Astrocyte of the cerebellum (primary cell): ENCODE data around the gene THUMPD2.

Experiments used
- DNase-seq: peaks from one replicate; pipeline ENCODE4 v3.0.0-alpha.2; 2011; ENCODE audit warnings: low read depth
- H3K4me3 ChIP-seq: 2 replicates; pipeline ENCODE4 v1.5.1; 2011; ENCODE audit warnings: mild to moderate bottlenecking, low read depth, low read length, moderate library complexity
- in situ Hi-C: cut with HindIII; loops from 2 replicates; pipeline ENCODE4 v1.10.0; 2017; ENCODE audit warnings: low sequenced_read_pairs
- TF ChIP-seq, protein P1 (sequence below): IDR thresholded peaks from 2 replicates; pipeline ENCODE4 v1.5.1; 2012; ENCODE audit warnings: low read length, low read depth, moderate library complexity, mild to moderate bottlenecking; ENCODE audit errors: missing control alignments

The THUMPD2 gene

DNA sequence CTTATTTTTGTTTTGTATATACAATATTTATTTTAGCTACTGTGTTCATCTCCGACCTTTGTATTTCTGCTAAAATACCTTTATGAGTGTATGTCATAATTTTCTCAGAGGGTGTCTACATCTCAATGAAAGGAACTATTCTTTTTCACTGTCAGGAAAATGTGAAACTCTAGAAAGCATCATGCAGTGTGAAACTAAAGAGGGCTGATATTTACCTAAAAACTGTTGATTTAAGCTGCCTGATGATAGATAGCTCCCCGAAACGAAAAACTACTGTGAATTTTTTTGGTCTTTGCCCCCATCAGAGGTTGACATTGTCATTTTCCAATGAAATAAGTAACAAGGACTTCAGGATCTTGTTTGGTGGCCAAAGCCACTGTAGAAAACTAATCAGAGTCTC is 74.5 kb downstream of the THUMPD2 start:
- TF ChIP-seq, protein P1, sequence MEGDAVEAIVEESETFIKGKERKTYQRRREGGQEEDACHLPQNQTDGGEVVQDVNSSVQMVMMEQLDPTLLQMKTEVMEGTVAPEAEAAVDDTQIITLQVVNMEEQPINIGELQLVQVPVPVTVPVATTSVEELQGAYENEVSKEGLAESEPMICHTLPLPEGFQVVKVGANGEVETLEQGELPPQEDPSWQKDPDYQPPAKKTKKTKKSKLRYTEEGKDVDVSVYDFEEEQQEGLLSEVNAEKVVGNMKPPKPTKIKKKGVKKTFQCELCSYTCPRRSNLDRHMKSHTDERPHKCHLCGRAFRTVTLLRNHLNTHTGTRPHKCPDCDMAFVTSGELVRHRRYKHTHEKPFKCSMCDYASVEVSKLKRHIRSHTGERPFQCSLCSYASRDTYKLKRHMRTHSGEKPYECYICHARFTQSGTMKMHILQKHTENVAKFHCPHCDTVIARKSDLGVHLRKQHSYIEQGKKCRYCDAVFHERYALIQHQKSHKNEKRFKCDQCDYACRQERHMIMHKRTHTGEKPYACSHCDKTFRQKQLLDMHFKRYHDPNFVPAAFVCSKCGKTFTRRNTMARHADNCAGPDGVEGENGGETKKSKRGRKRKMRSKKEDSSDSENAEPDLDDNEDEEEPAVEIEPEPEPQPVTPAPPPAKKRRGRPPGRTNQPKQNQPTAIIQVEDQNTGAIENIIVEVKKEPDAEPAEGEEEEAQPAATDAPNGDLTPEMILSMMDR, result no peak
- no peak for DNase-seq
- in situ Hi-C loops, result no loop called here
- H3K4me3 ChIP-seq, result no peak overlapping the region

DNA sequence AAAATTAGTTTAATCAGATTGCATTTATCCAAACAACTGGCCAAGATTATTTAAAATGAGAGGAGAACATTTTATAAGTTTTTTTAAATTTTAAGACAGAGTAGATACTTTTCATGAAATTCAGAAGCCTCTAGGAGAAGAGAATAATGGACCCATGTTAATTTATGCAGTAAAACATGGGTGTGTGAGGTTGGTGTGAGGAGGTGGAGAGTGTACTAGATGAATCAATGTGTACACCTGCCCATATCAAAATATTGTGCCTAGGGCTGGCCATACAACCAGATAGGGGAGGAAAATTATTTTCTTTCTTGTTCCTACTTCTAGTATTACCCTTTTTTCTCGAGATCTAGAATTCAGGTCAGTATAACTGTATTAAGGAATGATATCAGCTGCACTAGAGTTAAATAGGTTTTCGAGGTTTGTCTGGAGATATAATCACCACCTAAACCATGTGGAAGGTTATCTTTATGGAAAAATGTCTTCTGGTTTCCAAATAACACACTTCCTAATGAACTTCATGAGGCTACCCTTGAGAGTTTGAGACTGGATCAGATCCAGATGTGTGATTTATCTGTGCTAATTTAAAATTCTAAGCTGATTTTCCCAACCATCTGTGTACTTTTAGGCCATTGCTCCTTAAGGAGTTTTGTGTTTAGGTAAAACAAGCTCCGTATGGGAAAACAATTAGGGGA is 75.7 kb downstream of the THUMPD2 start:
- H3K4me3 ChIP-seq, result no peak overlapping the region
- in situ Hi-C loops, result no loop called here
- TF ChIP-seq, protein P1, result no peak

DNA sequence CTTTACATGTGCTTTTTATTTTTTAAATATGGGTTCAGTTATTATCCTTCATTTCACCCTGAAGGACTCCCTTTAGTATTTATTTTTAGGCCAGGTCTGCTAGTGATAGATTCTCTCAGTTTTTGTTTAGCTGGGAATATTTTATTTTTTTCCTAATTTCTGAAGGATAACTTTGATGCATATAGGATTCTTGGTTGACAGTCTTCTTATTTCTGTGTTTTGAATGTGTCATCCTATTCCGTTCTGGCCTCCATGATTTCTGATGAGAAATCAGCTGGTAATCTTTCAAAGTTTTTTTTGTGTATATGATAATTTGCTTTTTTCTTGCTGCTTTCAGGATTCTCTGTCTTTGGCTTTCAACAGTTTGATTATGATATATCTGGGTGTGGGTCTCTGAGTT is 77.9 kb downstream of the THUMPD2 start:
- H3K4me3 ChIP-seq, result no peak overlapping the region
- no peak for DNase-seq
- in situ Hi-C loops, result no loop called here
- TF ChIP-seq, protein P1, result no peak

More for the DNA sequence above, 75.7 kb downstream of the THUMPD2 start:
- no peak for DNase-seq

DNA sequence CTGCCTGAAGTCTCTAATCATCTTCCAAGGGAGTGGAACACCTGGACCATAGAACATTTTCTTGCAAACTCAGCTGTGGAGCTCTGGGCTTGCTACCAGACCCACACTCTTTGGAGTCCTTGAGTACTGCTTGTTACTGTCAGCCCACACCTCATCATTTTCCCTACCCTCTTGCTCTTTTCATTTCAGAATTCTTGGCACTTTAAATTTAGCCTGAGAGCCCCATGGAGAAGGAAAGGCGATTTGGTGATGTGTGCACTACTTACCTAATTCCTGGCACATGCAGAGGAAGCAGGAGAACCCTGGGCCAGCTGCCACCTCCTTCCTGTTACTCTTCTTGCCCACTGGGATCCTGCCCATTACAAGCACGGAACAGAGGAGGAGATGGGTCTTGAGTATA is 81.6 kb downstream of the THUMPD2 start:
- in situ Hi-C loops, result no loop called here
- no peak overlapping the region for H3K4me3 ChIP-seq
- DNase-seq, result no peak
- TF ChIP-seq, protein P1, result no peak

DNA sequence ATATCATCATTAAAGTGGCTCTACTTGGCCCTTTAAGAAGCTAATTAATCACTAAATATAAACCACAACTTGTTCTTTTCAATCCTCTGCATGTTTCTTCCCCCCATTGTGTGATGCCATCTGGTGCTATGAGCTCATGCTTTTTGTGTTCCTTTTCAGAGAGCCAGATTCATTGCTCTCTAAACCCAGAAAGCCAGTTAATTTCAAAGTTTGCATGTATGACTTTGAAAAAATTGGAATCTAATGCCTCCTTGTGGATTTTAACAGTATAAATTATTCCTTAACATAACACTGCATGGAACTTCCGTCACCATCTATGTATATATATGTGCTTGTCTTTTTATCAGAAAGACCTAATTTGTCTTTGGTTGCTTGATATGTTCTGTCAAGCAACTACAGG is 82.2 kb downstream of the THUMPD2 start:
- in situ Hi-C loops, result no loop called here
- TF ChIP-seq, protein P1, result no peak
- H3K4me3 ChIP-seq, result no peak overlapping the region
- DNase-seq, result peak; percentile 84

DNA sequence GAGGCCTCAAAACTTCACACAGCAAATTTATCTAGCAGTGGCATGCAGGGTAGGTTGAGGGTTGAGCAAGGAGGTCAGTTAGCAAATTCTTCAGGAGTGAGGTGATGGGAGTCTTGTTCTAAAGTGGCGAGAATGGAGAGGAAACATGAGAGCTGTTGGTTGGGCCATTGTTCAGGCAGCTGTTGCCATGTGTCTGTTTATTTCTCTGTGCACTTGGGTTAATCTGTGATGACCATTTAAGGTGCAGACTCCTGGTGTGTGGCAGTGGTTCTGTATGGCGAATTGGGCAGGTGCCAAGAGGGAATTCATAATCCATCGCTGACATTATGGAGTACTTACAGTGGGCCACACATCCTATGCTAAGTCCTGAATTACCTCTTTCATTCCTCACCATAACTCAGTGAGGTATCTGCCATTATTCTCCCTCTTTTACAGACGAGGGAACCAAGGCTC is 82.9 kb downstream of the THUMPD2 start:
- peak; percentile 77 for DNase-seq
- in situ Hi-C loops, result no loop called here

More for the DNA sequence above, 82.9 kb downstream of the THUMPD2 start:
- TF ChIP-seq, protein P1, result no peak
- H3K4me3 ChIP-seq, result no peak overlapping the region
